ENCODE results near the gene IQGAP2. TPM values are rescaled to one million over a fixed set of nuclear protein-coding genes. Genes with fewer than 3 reads are reported as not detected.

The IQGAP2 gene
- total RNA-seq, 1 donor from 2014 or later: 43.5 TPM

DNA sequence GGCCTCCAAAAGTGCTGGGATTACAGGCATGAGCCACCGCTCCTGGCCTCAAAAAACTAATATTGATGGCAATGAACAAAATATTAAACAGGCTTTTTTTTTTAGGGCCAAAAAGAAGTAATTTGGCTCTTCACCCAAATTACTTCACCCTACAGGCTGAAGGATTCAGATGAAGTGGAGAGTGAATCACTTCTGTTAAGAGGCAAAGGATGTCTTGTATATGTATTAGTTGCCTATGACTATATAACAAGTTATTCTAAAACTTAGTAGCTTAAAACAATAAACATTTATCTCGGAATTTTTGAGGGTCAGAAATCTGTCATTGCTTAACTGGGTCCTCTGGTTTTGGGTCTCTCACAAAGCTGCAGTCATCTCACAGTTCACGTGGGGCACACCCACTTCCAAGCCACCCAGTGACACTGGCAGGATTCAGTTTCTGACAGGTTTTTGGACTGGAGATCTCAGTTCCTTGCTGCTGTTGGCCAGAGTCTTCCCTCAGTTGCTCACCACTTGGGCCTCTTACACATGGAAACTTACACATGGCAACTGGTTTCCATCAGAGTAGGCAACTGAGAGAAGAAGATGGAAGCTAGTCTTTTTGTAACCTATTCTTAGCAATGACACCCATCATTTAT lies 66.7 kb downstream of the IQGAP2 start:
- Mint-ChIP-seq H3K4me3 (no peak overlapping the region), H3K36me3 (ENCODE audit: low read depth) (peaks cover 37% of the 10 kb centered on the region), H3K27ac (no peak overlapping the region), H3K4me1 (ENCODE audit: low read depth) (peaks cover 76% of the 10 kb centered on the region), H3K9me3 (peaks cover 8% of the 10 kb centered on the region), H3K27me3 (ENCODE audit: insufficient read depth) (no peaks in the 10 kb centered on the region)
- intact Hi-C loops (cut with micrococcal nuclease): no loop called here
- no peak for DNase-seq (ENCODE audit: low spot score)

DNA sequence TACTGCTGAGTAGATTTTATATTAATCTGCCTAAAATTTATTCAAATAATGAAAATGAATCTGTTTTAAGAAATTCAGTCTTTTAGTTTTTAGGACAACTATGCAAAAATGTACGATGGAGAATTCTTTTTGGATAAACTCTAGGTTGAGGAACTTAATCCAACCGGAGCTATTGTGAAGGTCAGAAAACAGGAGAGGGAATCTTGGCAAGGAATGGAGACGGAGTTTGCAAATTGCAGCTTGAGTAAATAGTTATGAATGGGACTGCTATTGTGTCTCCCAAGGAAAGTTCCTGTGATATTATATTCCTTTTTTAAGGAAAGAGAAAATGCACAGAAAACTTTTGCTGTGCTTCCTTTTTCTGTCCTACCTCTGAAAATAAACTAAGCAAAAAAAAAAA lies 67.9 kb downstream of the IQGAP2 start:
- intact Hi-C loops (cut with micrococcal nuclease): no loop called here
- Mint-ChIP-seq H3K4me1 (ENCODE audit: low read depth) (peaks cover 78% of the 10 kb centered on the region), H3K4me3 (no peak overlapping the region), H3K36me3 (ENCODE audit: low read depth) (peaks cover 36% of the 10 kb centered on the region), H3K9me3 (peaks cover 8% of the 10 kb centered on the region), H3K27ac (no peak overlapping the region), H3K27me3 (ENCODE audit: insufficient read depth) (no peaks in the 10 kb centered on the region)
- no peak for DNase-seq (ENCODE audit: low spot score)

DNA sequence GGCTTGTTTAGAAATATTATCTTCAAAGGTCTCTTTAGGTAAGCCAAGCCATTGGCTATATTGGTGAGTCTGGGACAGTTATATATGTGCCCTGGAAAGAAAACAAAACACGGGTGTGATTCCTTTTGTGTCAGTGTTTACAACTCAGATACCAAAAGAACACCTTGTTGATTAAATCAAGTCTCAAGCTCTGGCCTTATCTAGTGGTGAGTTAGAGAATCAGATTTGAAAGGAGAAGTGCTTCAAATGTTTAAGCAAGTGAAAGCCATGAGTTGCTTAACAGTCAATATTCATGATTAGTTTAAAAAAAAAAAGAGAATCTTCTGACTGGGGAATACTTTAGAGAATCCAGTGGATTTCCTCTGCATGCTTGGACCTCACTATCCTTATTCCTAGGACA lies 68.3 kb downstream of the IQGAP2 start:
- H3K9me3 Mint-ChIP-seq: peaks cover 8% of the 10 kb centered on the region
- DNase-seq (ENCODE audit: low spot score): no peak
- peaks cover 36% of the 10 kb centered on the region for H3K36me3 Mint-ChIP-seq (ENCODE audit: low read depth)
- intact Hi-C loops (cut with micrococcal nuclease): no loop called here
- H3K27ac Mint-ChIP-seq: peak overlapping the region; percentile 11
- H3K4me1 Mint-ChIP-seq (ENCODE audit: low read depth): peaks cover 83% of the 10 kb centered on the region
- H3K27me3 Mint-ChIP-seq (ENCODE audit: insufficient read depth): no peaks in the 10 kb centered on the region
- no peak overlapping the region for H3K4me3 Mint-ChIP-seq

DNA sequence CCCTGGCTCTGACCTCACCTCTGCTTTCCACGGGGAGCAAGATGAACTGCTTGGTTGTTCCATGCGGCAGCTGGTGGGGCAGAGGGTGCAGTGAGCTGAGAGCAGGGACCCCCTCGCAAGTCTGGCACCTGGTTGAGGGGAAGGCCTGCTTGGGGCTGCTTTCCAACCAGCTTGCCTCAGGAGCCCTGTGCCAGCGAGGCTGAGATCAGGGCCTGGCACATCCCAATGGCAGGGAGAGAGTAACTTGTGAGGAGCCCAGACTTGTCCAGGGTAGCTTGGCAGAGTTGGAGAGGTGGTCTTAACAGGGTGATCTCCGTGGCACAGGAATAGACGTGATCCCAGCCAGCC lies 68.9 kb downstream of the IQGAP2 start:
- Mint-ChIP-seq H3K27me3 (ENCODE audit: insufficient read depth) (no peaks in the 10 kb centered on the region), H3K9me3 (peaks cover 8% of the 10 kb centered on the region), H3K4me3 (no peak overlapping the region), H3K4me1 (ENCODE audit: low read depth) (peaks cover 86% of the 10 kb centered on the region), H3K36me3 (ENCODE audit: low read depth) (peaks cover 32% of the 10 kb centered on the region), H3K27ac (peak overlapping the region; percentile 51)
- intact Hi-C loops (cut with micrococcal nuclease): no loop called here
- no peak for DNase-seq (ENCODE audit: low spot score)

DNA sequence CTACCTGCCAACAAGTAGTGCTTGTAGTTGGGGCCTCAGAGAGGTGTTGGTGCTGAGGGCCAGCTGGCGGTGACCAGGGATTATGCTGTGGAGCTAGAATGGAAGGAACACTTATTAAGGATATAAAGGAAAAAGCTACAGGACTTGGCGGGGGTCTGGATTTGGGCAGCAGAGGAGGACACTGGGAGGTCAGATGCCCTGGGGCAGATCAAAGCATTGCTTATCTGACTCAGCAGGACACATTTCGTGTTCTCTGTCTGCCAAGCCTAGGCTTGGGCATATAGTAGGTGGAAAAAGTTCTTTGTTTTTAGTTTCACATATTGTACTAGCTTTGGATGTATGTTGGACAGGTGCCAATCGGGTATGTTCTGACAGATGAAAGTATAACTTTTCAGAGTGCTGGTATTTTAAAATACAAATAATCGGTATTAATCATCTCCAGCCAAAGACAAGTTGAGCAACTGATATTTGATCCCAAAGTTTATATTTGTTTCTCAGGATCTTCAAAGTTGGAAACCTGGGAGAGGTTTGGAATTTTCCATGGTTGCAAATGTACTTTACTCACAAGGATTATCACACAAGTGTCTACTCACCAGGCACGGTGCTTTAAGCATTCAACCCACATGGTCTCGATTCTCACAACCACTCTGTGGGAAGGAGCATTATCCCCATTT lies 69.4 kb downstream of the IQGAP2 start:
- Mint-ChIP-seq H3K4me3 (no peak overlapping the region), H3K27me3 (ENCODE audit: insufficient read depth) (no peaks in the 10 kb centered on the region), H3K4me1 (ENCODE audit: low read depth) (peaks cover 81% of the 10 kb centered on the region), H3K36me3 (ENCODE audit: low read depth) (peaks cover 32% of the 10 kb centered on the region), H3K27ac (peak overlapping the region; percentile 51), H3K9me3 (peaks cover 8% of the 10 kb centered on the region)
- no peak for DNase-seq (ENCODE audit: low spot score)
- intact Hi-C loops (cut with micrococcal nuclease): loop anchor here (1.0 kb wide), 3 partner anchors 49 to 75 kb away; no protein-coding TSS in a partner anchor

DNA sequence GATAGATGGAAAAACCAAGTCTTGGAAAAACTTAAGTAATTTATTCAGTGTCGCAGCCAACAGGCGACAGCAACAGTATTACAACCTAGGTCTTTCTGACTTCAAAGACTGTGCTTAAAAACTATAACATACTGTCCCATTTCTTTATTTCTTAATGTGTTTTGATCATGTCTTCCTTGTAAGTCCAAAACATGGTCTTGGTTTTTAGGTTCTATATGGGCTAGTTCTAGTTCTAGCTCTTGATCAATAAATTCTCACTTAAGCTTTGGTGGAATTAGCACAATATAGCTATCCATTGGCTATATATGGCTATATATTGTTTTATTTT lies 69.9 kb downstream of the IQGAP2 start:
- Mint-ChIP-seq H3K36me3 (ENCODE audit: low read depth) (peaks cover 29% of the 10 kb centered on the region), H3K9me3 (peaks cover 8% of the 10 kb centered on the region), H3K4me3 (no peak overlapping the region), H3K27me3 (ENCODE audit: insufficient read depth) (no peaks in the 10 kb centered on the region), H3K4me1 (ENCODE audit: low read depth) (peaks cover 77% of the 10 kb centered on the region), H3K27ac (peak overlapping the region; percentile 82)
- DNase-seq (ENCODE audit: low spot score): no peak
- intact Hi-C loops (cut with micrococcal nuclease): loop anchor here (1.0 kb wide), 3 partner anchors 48 to 74 kb away; no protein-coding TSS in a partner anchor

DNA sequence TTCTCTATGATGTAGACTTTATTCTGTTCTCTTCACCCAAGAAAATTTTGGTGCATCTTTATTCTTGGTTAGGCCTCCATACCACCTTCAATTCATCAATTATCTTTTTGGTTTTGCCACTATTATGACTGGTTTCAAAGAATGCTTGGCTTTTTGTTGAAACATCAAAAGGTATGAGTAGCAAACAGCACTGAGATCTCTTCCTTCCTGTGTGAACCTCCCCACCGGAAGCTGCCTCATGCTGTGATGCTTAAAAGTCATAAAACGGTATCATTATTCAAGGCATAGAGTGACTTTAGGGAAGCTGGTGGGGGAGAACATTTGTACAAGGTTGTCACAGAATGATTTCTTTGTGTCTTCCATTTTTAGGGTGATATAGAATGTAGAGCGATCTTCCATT lies 70.6 kb downstream of the IQGAP2 start:
- Mint-ChIP-seq H3K36me3 (ENCODE audit: low read depth) (peaks cover 25% of the 10 kb centered on the region), H3K4me1 (ENCODE audit: low read depth) (peaks cover 73% of the 10 kb centered on the region), H3K27me3 (ENCODE audit: insufficient read depth) (no peaks in the 10 kb centered on the region), H3K9me3 (peaks cover 8% of the 10 kb centered on the region), H3K27ac (peak overlapping the region; percentile 82), H3K4me3 (peak overlapping the region; percentile 47)
- intact Hi-C loops (cut with micrococcal nuclease): loop anchor here (1.0 kb wide), 3 partner anchors 48 to 74 kb away; no protein-coding TSS in a partner anchor
- DNase-seq (ENCODE audit: low spot score): peak; percentile 55

DNA sequence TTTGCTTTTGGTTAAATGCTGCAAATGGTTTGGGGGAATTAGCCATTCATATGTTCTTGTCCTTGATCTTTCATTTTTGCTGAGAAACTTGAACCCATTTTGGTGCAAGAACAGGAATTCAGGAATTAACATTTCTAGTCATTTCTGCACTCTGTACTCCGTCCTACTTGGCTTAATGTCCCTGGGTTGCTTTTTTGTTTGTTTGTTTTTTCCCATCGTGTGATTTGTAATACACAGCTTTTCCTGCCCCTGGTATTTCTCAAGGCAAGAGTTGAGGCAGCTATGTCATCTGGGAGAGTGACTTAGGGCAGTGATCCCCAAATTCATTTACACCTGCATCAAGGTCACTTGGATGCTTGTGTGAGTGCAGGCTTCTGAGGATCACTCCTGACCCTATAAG lies 71.3 kb downstream of the IQGAP2 start:
- peaks cover 22% of the 10 kb centered on the region for H3K36me3 Mint-ChIP-seq (ENCODE audit: low read depth)
- H3K27ac Mint-ChIP-seq: no peak overlapping the region
- no peak for DNase-seq (ENCODE audit: low spot score)
- intact Hi-C loops (cut with micrococcal nuclease): no loop called here
- H3K4me3 Mint-ChIP-seq: no peak overlapping the region
- no peaks in the 10 kb centered on the region for H3K27me3 Mint-ChIP-seq (ENCODE audit: insufficient read depth)
- peaks cover 71% of the 10 kb centered on the region for H3K4me1 Mint-ChIP-seq (ENCODE audit: low read depth)
- peaks cover 8% of the 10 kb centered on the region for H3K9me3 Mint-ChIP-seq

DNA sequence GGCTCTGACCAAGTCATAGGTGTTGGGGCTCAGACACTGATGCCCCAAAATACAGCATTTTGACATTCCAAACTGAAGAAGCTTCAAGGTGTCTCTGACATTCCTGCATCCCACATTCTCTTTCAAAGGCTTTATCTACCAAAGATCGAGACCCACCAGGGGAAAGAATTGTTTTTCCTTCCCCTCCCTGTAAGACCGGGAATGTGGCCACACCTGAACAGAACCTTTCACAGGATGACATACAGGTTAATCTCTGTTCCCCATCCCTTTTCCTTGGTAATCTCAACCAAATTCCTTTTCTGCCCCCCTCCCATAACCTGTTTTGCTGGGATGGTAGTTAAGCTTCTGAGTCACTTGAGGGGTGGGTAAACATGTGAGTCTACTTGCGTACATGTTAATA lies 72.3 kb downstream of the IQGAP2 start:
- H3K4me1 Mint-ChIP-seq (ENCODE audit: low read depth): peaks cover 71% of the 10 kb centered on the region
- no peak overlapping the region for H3K27ac Mint-ChIP-seq

DNA sequence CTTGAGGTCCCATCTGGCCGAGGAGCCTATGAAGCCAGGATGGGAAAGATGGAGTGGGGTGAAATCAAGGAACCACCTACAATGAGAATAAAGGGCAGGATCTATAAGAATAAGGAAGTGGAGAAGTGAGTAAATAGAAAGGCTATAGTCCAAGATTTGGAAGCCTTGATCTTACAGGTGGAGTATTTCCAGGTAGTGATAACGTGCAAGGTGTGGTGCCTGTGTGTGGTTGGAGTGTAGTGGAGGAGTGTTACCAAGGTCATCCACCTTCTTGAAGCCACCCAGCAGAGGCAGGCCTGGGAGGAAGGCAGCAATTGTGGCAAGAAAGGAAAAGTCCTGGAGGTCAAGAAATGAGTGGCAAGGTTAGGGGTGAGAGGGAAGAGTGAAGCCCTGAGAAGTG lies 72.9 kb downstream of the IQGAP2 start:
- H3K27ac Mint-ChIP-seq: peak overlapping the region; percentile 14
- no peak for DNase-seq (ENCODE audit: low spot score)
- H3K9me3 Mint-ChIP-seq: peaks cover 8% of the 10 kb centered on the region
- intact Hi-C loops (cut with micrococcal nuclease): no loop called here
- no peak overlapping the region for H3K4me3 Mint-ChIP-seq
- H3K27me3 Mint-ChIP-seq (ENCODE audit: insufficient read depth): no peaks in the 10 kb centered on the region
- H3K4me1 Mint-ChIP-seq (ENCODE audit: low read depth): peaks cover 65% of the 10 kb centered on the region
- peaks cover 22% of the 10 kb centered on the region for H3K36me3 Mint-ChIP-seq (ENCODE audit: low read depth)

More for the DNA sequence above, 72.3 kb downstream of the IQGAP2 start:
- intact Hi-C loops (cut with micrococcal nuclease): no loop called here
- peaks cover 22% of the 10 kb centered on the region for H3K36me3 Mint-ChIP-seq (ENCODE audit: low read depth)
- no peak overlapping the region for H3K4me3 Mint-ChIP-seq
- no peaks in the 10 kb centered on the region for H3K27me3 Mint-ChIP-seq (ENCODE audit: insufficient read depth)
- no peak for DNase-seq (ENCODE audit: low spot score)
- H3K9me3 Mint-ChIP-seq: peaks cover 8% of the 10 kb centered on the region

DNA sequence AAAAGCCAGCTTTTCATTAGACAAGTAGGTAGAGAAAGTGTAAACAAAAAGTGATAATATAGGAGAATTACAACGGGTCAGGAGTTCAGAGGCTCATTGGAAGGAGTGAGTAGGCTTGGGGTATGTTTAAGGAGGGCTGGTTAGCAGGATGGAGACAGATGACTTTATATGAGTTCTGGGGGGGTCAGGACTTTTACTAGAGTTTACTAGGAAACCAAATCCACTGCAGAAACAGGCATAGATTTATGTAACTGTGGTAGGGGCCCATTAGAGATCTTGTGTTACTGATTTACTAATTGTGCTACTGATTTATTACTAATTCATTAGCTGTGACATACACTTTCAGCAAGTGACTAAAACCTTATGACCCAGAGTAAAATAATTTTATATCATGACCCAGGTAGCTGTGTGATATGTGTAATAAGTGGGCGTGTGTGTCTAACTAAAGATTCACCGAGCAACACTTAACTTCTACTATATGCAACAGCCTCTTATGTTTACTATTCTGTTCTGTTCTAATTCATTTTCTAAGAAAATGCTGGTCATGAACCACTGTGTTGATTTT lies 73.5 kb downstream of the IQGAP2 start:
- H3K4me3 Mint-ChIP-seq: no peak overlapping the region
- peaks cover 8% of the 10 kb centered on the region for H3K9me3 Mint-ChIP-seq
- intact Hi-C loops (cut with micrococcal nuclease): no loop called here
- DNase-seq (ENCODE audit: low spot score): no peak
- no peaks in the 10 kb centered on the region for H3K27me3 Mint-ChIP-seq (ENCODE audit: insufficient read depth)
- H3K36me3 Mint-ChIP-seq (ENCODE audit: low read depth): peaks cover 22% of the 10 kb centered on the region
- peaks cover 59% of the 10 kb centered on the region for H3K4me1 Mint-ChIP-seq (ENCODE audit: low read depth)
- H3K27ac Mint-ChIP-seq: no peak overlapping the region

DNA sequence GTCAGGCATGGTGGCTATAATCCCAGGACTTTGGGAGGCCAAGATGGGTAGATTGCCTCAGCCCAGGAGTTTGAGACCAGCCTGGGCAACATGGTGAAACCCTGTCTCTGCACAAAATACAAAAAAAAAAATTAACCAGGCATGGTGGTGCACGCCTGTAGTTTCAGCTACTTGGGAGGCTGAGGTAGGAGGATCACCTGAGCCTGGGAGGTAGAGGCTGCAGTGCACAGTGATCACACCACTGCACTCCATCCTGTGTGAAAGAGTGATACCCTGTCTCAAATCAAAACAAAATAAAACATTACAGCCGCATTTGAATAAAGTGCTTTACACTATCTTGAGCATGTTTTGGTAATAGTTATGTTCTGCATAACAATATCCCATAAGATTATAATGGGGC lies 74.0 kb downstream of the IQGAP2 start:
- Mint-ChIP-seq H3K9me3 (peaks cover 8% of the 10 kb centered on the region), H3K4me1 (ENCODE audit: low read depth) (peaks cover 54% of the 10 kb centered on the region), H3K4me3 (no peak overlapping the region), H3K36me3 (ENCODE audit: low read depth) (peaks cover 19% of the 10 kb centered on the region), H3K27me3 (ENCODE audit: insufficient read depth) (no peaks in the 10 kb centered on the region), H3K27ac (no peak overlapping the region)
- intact Hi-C loops (cut with micrococcal nuclease): no loop called here
- no peak for DNase-seq (ENCODE audit: low spot score)

DNA sequence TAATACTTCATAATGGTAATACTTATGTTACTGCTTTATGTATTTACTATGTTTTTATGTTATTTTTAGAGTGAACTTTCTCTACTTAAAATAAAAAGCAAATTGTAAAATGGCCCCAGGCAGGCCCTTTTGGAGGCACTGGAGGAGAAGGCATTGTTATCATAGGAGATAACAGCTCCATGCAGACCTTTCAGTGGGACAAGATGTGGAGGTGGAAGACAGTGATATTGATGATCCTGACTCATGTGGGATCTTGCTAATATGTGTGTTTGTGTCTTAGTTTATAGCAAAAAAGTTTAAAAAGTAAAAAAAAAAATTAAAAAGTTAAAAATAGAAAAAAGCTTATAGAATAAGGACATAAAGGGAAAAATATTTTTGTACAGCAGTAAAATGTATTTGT lies 74.5 kb downstream of the IQGAP2 start:
- peaks cover 49% of the 10 kb centered on the region for H3K4me1 Mint-ChIP-seq (ENCODE audit: low read depth)
- intact Hi-C loops (cut with micrococcal nuclease): no loop called here

More for the DNA sequence above, 74.5 kb downstream of the IQGAP2 start:
- DNase-seq (ENCODE audit: low spot score): no peak
- peaks cover 8% of the 10 kb centered on the region for H3K9me3 Mint-ChIP-seq
- no peak overlapping the region for H3K4me3 Mint-ChIP-seq
- H3K27me3 Mint-ChIP-seq (ENCODE audit: insufficient read depth): no peaks in the 10 kb centered on the region
- H3K27ac Mint-ChIP-seq: no peak overlapping the region
- peaks cover 23% of the 10 kb centered on the region for H3K36me3 Mint-ChIP-seq (ENCODE audit: low read depth)

All from activated T-helper 1 cell treated with anti-CD3 and anti-CD28 coated beads, Interleukin-12 subunit alpha, Interleukin-12 subunit beta, Interleukin-2, Interleukin-4 antibody, amounts not matched to agents 30 ng/mL and 10 ng/mL and 1 ng/mL, durations not matched to agents 14 hours and 24 hours and 36 hours (primary cell).